PC-9 (cell line): ENCODE results near the gene CMIP. TPM values are rescaled to one million over a fixed set of nuclear protein-coding genes. Genes with fewer than 3 reads are reported as not detected.

Experiments
- BruUV-seq: library from RNA; stranded (reverse); fragments of 400-500 nt; replicated peaks from 2 replicates; lab custom pipeline; 2021; lab: Mats Ljungman, UMichigan
- CTCF ChIA-PET: fragments of 300-600 bp; sonication (Branson Sonifier 250); formaldehyde crosslinking; loops from one replicate; lab custom pipeline; 2022; ENCODE audit warnings: antibody characterized with exemption; lab: Charles Lee
- POLR2A ChIA-PET: fragments of 300-600 bp; sonication (Branson Sonifier 250); formaldehyde crosslinking; loops from one replicate; lab custom pipeline; 2022; ENCODE audit warnings: antibody characterized with exemption; ENCODE audit not compliant: unreplicated experiment; lab: Charles Lee
- DNase-seq, 2 experiments: peaks; one replicate each; pipeline versions ENCODE4 v3.0.0 to v3.0.0-alpha.2; 2015 to 2022; ENCODE audit warnings: mixed read lengths in 1 of 2
- H2AFZ ChIP-seq: fragments of 200-600 bp; sonication (generic); 2 replicates; pipeline ENCODE4 v1.8.1; 2017; ENCODE audit warnings: antibody characterized with exemption
- H3F3A ChIP-seq: fragments of 200-600 bp; sonication (generic); 2 replicates; pipeline ENCODE4 v1.8.1; 2017; ENCODE audit warnings: antibody characterized with exemption, mild to moderate bottlenecking, low read depth; ENCODE audit not compliant: insufficient read depth
- H3K27ac ChIP-seq: fragments of 200-600 bp; sonication (generic); 2 replicates; pipeline ENCODE4 v1.6.1; 2016; ENCODE audit warnings: mixed run types
- H3K27me3 ChIP-seq: fragments of 200-600 bp; sonication (generic); 2 replicates; pipeline ENCODE4 v1.6.1; 2016; ENCODE audit warnings: low read depth, mixed run types; ENCODE audit not compliant: insufficient read depth
- H3K36me3 ChIP-seq: fragments of 200-600 bp; sonication (generic); 2 replicates; pipeline ENCODE4 v1.6.1; 2016; ENCODE audit warnings: low read depth, mixed run types
- H3K4me1 ChIP-seq: fragments of 200-600 bp; sonication (generic); replicated peaks from 2 replicates; pipeline ENCODE4 v1.6.1; 2016; ENCODE audit warnings: mixed run types; ENCODE audit not compliant: insufficient read depth
- H3K4me2 ChIP-seq: fragments of 200-600 bp; sonication (generic); 2 replicates; pipeline ENCODE4 v1.6.1; 2017; ENCODE audit warnings: mixed run types
- H3K4me3 ChIP-seq: fragments of 200-600 bp; sonication (generic); 2 replicates; pipeline ENCODE4 v1.6.1; 2016; ENCODE audit warnings: mixed run types
- H3K79me2 ChIP-seq: fragments of 200-600 bp; sonication (generic); 2 replicates; pipeline ENCODE4 v1.6.1; 2017; ENCODE audit warnings: low read depth, mixed run types
- H3K9me2 ChIP-seq: fragments of 200-600 bp; sonication (generic); 2 replicates; pipeline ENCODE4 v1.8.1; 2017; ENCODE audit warnings: mild to moderate bottlenecking; ENCODE audit not compliant: insufficient read depth
- H3K9me3 ChIP-seq: fragments of 200-600 bp; sonication (generic); 2 replicates; pipeline ENCODE4 v1.8.1; 2016; ENCODE audit warnings: low read depth; ENCODE audit not compliant: insufficient read depth
- H4K20me1 ChIP-seq: fragments of 200-600 bp; sonication (generic); 2 replicates; pipeline ENCODE4 v1.8.1; 2017; ENCODE audit not compliant: insufficient read depth
- CTCF ChIP-seq: fragments of 200-600 bp; sonication (generic); conservative IDR thresholded peaks from 2 replicates; pipeline ENCODE4 v1.6.1; 2017; ENCODE audit warnings: mixed run types, antibody characterized with exemption, mild to moderate bottlenecking, moderate library complexity
- EZH2 ChIP-seq: fragments of 200-600 bp; sonication (generic); IDR thresholded peaks from 2 replicates; pipeline ENCODE4 v1.8.0; 2017; ENCODE audit warnings: antibody characterized with exemption, low read depth
- intact Hi-C: fragments of 100-400 bp; cut with micrococcal nuclease; formaldehyde crosslinking; loops from one replicate; pipeline ENCODE4 v1.10.0; 2022; ENCODE audit not compliant: unreplicated experiment
- total RNA-seq: library from RNA; stranded (reverse); gene quantifications from 2 replicates; pipeline ENCODE4 v1.2.3, GENCODE V29; 2021

Gene CMIP
- total RNA-seq, 1 experiment from 2014 or later: 96.6 TPM

DNA sequence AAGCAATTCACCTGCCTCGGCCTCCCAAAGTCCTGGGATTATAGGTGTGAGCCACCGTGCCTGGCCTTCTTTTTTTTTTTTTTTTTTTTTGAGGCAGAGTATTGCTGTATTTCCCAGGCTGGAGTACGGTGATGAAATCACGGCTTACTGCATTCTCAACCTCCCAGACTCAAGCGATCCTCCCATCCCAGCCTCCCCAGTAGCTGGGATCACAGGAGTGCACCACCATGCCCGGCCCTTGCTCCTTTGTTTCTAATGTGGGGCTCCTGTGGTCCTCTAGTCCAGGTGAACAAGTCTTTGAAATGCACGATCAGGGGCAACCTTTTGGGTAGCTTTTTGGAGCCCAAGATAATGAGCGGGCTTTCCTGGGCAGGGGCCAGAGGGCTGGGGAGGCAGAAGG is 23.2 kb downstream of the CMIP start:
- H3K4me2 ChIP-seq: no peak overlapping the region
- H3K4me1 ChIP-seq: no peaks in the 10 kb centered on the region
- TF ChIP-seq EZH2: no peak
- no peak for TF ChIP-seq CTCF
- intact Hi-C loops: no loop called here
- H3K9me3 ChIP-seq: no peaks in the 10 kb centered on the region
- CTCF ChIA-PET: no interaction called here
- no peak overlapping the region for H2AFZ ChIP-seq
- no TSS peak for BruUV-seq
- peaks cover 24% of the 10 kb centered on the region; the same call in 1 of the 2 replicates for H3F3A ChIP-seq
- H3K9me2 ChIP-seq: no peaks in the 10 kb centered on the region
- no peak overlapping the region for H3K27ac ChIP-seq
- H3K4me3 ChIP-seq: no peak overlapping the region
- H3K36me3 ChIP-seq: 0 out of 2 replicates have a peak, but pooled peaks cover 6% of the 10 kb centered on the region
- peaks cover 90% of the 10 kb centered on the region for H4K20me1 ChIP-seq
- peaks cover 100% of the 10 kb centered on the region for H3K79me2 ChIP-seq
- POLR2A ChIA-PET: no interaction called here
- no peaks in the 10 kb centered on the region for H3K27me3 ChIP-seq
- DNase-seq: no peak

DNA sequence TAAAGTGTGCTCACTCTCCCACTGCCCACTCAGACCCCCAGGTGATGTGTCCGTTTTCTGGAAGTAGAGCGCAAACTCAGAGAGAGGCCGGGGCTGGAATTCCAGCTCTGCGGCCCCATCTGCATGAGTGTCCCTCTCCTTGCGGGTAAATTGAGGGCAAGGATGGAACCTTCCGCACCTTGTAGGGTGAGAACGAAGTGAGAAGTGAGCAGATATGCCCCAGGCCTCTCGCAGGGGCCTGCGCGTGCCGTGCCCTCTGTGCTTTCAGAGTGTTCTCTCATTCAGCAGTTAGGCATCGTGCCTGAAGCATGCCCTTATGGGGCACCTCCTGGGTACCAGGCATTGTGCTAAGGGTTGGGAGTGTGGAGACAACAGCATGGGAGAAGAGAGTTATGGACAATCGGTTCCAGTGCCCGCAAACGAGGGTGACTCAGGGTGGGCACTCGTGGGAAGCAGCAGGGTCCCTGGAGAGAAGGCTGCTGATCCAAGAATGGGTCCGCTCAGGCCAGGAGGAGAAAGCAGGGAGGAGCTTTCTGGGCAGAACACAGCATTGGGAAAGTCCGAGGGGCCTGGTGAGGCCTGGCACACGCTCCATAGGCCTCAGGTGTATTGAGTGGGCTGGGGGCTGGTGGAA is 23.8 kb downstream of the CMIP start:
- Histone ChIP-seq H3F3A (peaks cover 29% of the 10 kb centered on the region; the same call in 1 of the 2 replicates), H2AFZ (no peak overlapping the region), H3K4me3 (no peak overlapping the region), H3K9me3 (no peaks in the 10 kb centered on the region), H3K79me2 (peaks cover 100% of the 10 kb centered on the region), H3K4me1 (no peaks in the 10 kb centered on the region), H3K9me2 (no peaks in the 10 kb centered on the region), H4K20me1 (peaks cover 91% of the 10 kb centered on the region), H3K4me2 (no peak overlapping the region), H3K27ac (no peak overlapping the region), H3K36me3 (0 out of 2 replicates have a peak, but pooled peaks cover 6% of the 10 kb centered on the region), H3K27me3 (no peaks in the 10 kb centered on the region)
- BruUV-seq: no TSS peak
- no peak for TF ChIP-seq CTCF
- no peak for TF ChIP-seq EZH2
- ChIA-PET POLR2A (no interaction called here), CTCF (no interaction called here)
- intact Hi-C loops: no loop called here
- DNase-seq: no peak

DNA sequence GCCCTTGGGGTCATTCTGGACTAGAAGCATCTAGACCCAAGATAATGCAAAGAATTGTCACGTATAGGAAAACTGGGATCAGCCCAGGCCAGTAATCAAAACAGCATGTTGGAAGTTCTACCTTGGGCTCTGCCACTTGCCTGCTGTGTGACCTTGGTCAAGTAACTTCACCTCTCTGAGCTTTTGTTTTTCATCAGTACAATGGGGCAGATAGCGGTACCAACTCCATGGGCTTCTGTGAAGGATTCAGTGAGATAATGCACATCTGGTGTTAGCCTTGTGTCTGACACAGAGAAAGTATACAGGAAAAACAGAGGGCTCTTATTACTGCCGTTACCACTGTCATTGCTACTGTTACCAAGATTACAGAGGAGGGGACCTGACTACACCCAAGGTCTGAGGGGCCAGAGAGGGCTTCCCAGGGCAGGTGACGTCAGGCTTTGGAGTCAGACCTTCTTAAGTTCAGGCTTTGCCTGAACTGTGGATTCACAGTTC is 24.6 kb downstream of the CMIP start:
- DNase-seq: no peak
- Histone ChIP-seq H3K4me1 (no peaks in the 10 kb centered on the region), H3F3A (peaks cover 29% of the 10 kb centered on the region; the same call in 1 of the 2 replicates), H2AFZ (no peak overlapping the region), H3K27me3 (no peaks in the 10 kb centered on the region), H3K9me3 (no peaks in the 10 kb centered on the region), H3K9me2 (no peaks in the 10 kb centered on the region), H3K79me2 (peaks cover 99% of the 10 kb centered on the region), H3K4me2 (no peak overlapping the region), H4K20me1 (peaks cover 93% of the 10 kb centered on the region), H3K27ac (peak overlapping the region; percentile 29; the same call in 1 of the 2 replicates), H3K36me3 (0 out of 2 replicates have a peak, but pooled peaks cover 6% of the 10 kb centered on the region), H3K4me3 (no peak overlapping the region)
- POLR2A ChIA-PET: no interaction called here
- CTCF ChIA-PET: no interaction called here
- TF ChIP-seq CTCF: no peak
- TF ChIP-seq EZH2: no peak
- intact Hi-C loops: no loop called here
- BruUV-seq: no TSS peak
